GM18502 (cell line): ENCODE data around the gene PEX14.
"Not testable (repeated sequence)": the region's sequence is repeated elsewhere in the genome, so short reads cannot be mapped to it uniquely, and the experiment has no call there.

Source experiments
- ATAC-seq: cut with Tn5 transposase; IDR thresholded peaks from one replicate; pipeline ENCODE4 v1.9.1; 2021; ENCODE audit warnings: mild to moderate bottlenecking; ENCODE audit not compliant: unreplicated experiment, poor library complexity

The PEX14 gene

GRCh38 chr1:10450156-10450814, 24.5 kb upstream of the PEX14 start:
- ATAC-seq = no peak

- no peak for ATAC-seq
These were observed 23.9 kb upstream of the PEX14 start for GRCh38 chr1:10450836-10451235.

GRCh38 chr1:10451287-10451686, 23.5 kb upstream of the PEX14 start:
- ATAC-seq = no peak

GRCh38 chr1:10456048-10456447, 18.7 kb upstream of the PEX14 start:
- no peak for ATAC-seq

GRCh38 chr1:10456661-10457060, 18.1 kb upstream of the PEX14 start:
- no peak for ATAC-seq

- ATAC-seq = not testable (repeated sequence)
These were observed 17.3 kb upstream of the PEX14 start for GRCh38 chr1:10457462-10457861.

- ATAC-seq = no peak
These were observed 16.9 kb upstream of the PEX14 start for GRCh38 chr1:10457875-10458274.

- ATAC-seq = no peak
These were observed 15.6 kb upstream of the PEX14 start for GRCh38 chr1:10459184-10459583.

- ATAC-seq = no peak
These were observed 7.7 kb upstream of the PEX14 start for GRCh38 chr1:10467078-10467477.

GRCh38 chr1:10470043-10470442, 4.7 kb upstream of the PEX14 start:
- ATAC-seq = no peak

- peak; percentile 3 for ATAC-seq
These were observed 3.1 kb upstream of the PEX14 start for GRCh38 chr1:10471411-10472219.

- ATAC-seq = peak; percentile 77
These were observed 2.3 kb upstream of the PEX14 start, which contains the start of gene DFFA for GRCh38 chr1:10472220-10473144. TSS of gene DFFA (minus strand) at chr1:10472529. CDS start at chr1:10472458, 71 bp downstream.

- no peak for ATAC-seq
These were observed 1.5 kb upstream of the PEX14 start for GRCh38 chr1:10473145-10473765.

- ATAC-seq = not testable (repeated sequence)
These were observed 489 bp upstream of the PEX14 start for GRCh38 chr1:10474309-10474612.

GRCh38 chr1:10475510-10475909, 760 bp downstream of the PEX14 start:
- no peak for ATAC-seq

- ATAC-seq = no peak
These were observed 4.5 kb downstream of the PEX14 start for GRCh38 chr1:10479296-10479695.

GRCh38 chr1:10480614-10481013, 5.9 kb downstream of the PEX14 start:
- no peak for ATAC-seq

GRCh38 chr1:10484521-10484920, 9.8 kb downstream of the PEX14 start:
- ATAC-seq = no peak

GRCh38 chr1:10489291-10490055, 14.7 kb downstream of the PEX14 start:
- ATAC-seq = no peak
